Erythroblast (primary cell): Measurements from ENCODE around the gene CACNA1C.
A peak's percentile ranks its signal among the peaks of the same experiment; 100 is the strongest.

Source experiments
- DNase-seq, 2 experiments: peaks; one replicate each; lab custom pipeline; 2025; lab: John Stamatoyannopoulos, UW
- GATA1 ChIP-seq: IDR thresholded peaks from 2 replicates; pipeline ENCODE4 v1.6.1; 2011; ENCODE audit warnings: low read depth, mild to moderate bottlenecking, control low read depth, low read length, moderate library complexity
- POLR2A ChIP-seq: IDR thresholded peaks from 2 replicates; pipeline ENCODE4 v1.6.1; 2011; ENCODE audit warnings: mild to moderate bottlenecking, low read length

CACNA1C gene

GRCh38 chr12:2614341-2614740 is 561.6 kb downstream of the CACNA1C start:
- DNase-seq: no peak
- no peak for TF ChIP-seq GATA1
- no peak for TF ChIP-seq POLR2A

- TF ChIP-seq GATA1: no peak
- no peak for TF ChIP-seq POLR2A
- no peak for DNase-seq
Measured at GRCh38 chr12:2615665-2616402, 563.0 kb downstream of the CACNA1C start.

- no peak for DNase-seq
- TF ChIP-seq POLR2A (no peak), GATA1 (no peak)
Measured at GRCh38 chr12:2616763-2617162, 564.0 kb downstream of the CACNA1C start.

DNA sequence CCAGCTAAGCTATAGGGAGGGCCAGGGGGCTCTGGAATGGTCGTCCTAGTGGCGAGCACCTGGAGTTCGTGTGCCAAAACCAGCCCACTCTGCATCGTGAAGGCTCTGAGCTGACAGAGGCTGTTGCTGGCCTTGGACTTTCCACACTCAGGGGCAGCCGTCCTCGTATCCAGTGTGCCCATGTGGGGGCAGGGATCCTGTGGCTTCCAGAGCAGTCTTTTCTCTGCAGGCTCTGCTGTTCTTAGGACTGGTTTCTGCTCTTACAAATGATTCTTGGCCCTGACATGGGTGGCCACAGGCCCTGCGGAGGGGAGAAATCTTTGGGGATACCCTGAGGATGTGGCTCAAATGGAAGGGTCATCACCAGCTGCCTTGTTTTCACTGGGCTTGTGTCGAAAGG is 564.6 kb downstream of the CACNA1C start:
- no peak for TF ChIP-seq POLR2A
- TF ChIP-seq GATA1: no peak
- no peak for DNase-seq

GRCh38 chr12:2618291-2618995 is 565.7 kb downstream of the CACNA1C start:
- no peak for TF ChIP-seq POLR2A
- no peak for TF ChIP-seq GATA1
- DNase-seq: no peak

GRCh38 chr12:2619136-2619535 is 566.3 kb downstream of the CACNA1C start:
- no peak for TF ChIP-seq GATA1
- no peak for TF ChIP-seq POLR2A
- no peak for DNase-seq

DNA sequence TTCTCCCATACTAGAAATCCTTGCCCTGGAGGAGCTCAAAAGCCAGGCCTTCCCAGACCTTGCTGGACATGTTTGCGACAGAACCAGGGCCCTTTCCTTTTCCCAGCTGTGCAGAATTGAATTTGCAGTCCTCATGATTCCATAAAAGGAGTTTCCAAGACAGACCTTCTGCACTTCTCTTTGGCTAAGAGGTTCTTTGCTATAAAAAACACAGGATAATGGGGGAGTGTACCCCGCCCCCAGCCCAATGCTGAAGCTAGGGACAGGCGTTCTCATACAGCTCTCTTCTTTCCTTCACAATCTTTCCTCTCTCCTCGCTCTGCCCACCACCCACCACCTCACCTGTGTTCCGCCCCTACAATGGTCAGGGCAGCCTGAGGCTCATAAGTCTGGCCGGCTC is 569.7 kb downstream of the CACNA1C start:
- TF ChIP-seq POLR2A: no peak
- no peak for TF ChIP-seq GATA1
- DNase-seq: no peak

GRCh38 chr12:2623472-2623871 is 570.7 kb downstream of the CACNA1C start:
- TF ChIP-seq GATA1: no peak
- no peak for TF ChIP-seq POLR2A
- no peak for DNase-seq

- TF ChIP-seq POLR2A (no peak), GATA1 (no peak)
- peak; percentile 16 to 43 for DNase-seq
Measured at GRCh38 chr12:2624543-2625288, 571.9 kb downstream of the CACNA1C start.

- no peak for DNase-seq
- TF ChIP-seq GATA1 (no peak), POLR2A (no peak)
Measured at GRCh38 chr12:2625289-2625612, 572.5 kb downstream of the CACNA1C start.

DNA sequence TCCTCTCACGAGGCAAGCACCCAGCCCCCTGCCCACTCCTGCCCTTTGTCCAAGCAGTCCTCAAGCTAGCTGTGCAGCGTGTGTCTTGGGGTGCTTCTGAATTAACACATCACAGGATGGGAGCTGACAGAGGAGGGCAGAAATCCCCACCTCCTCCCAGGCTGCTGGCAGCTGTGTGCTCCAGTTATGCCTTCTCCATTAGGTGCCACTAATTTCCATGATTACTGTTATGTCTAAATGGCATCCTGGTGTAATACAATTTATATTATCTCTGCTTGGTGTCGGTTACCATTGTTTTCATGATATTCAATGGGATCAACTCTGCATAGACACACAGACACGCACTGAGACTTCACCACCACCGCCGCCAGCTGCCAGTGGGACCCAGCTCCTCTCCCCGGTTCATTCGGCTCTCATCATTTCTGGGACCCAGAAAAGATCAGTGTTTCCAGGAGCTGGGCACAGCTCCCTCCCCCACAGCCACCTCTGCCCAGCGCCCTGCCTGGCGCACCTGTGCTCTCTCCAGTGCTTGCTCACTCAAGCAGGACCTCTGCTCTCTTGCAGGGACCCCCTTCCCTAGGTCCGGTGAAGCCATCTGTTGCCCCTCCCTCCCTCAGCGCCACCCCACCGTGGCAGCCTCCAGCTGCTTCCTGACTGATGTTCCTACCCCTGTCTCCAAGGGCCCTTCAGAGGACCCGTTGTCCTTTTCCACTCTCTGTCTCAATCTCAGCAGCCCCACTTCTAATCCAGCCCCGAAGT is 574.5 kb downstream of the CACNA1C start:
- DNase-seq: no peak
- TF ChIP-seq GATA1 (no peak), POLR2A (no peak)

DNA sequence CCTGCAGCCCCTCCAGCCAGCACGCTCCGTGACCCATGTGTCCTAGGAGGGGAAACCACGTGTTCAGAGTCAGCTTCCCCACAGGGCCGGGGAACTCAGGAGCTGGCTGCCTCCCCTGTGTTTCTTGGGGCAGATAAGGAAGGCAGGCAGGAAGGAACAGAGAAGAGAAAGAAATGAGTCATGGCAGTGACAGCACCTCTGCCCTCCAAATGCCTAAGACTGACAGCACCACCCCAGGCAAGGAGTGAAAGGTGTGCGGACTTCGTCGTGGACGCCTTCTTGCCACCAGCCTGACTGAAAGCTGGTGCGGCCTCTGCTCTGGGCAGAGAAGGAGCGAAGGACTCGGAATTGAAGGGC is 575.0 kb downstream of the CACNA1C start:
- TF ChIP-seq POLR2A (no peak), GATA1 (no peak)
- no peak for DNase-seq

GRCh38 chr12:2628401-2628800 is 575.6 kb downstream of the CACNA1C start:
- no peak for DNase-seq
- TF ChIP-seq POLR2A (no peak), GATA1 (no peak)
